ENCODE data around the gene DNAJC11.

DNA sequence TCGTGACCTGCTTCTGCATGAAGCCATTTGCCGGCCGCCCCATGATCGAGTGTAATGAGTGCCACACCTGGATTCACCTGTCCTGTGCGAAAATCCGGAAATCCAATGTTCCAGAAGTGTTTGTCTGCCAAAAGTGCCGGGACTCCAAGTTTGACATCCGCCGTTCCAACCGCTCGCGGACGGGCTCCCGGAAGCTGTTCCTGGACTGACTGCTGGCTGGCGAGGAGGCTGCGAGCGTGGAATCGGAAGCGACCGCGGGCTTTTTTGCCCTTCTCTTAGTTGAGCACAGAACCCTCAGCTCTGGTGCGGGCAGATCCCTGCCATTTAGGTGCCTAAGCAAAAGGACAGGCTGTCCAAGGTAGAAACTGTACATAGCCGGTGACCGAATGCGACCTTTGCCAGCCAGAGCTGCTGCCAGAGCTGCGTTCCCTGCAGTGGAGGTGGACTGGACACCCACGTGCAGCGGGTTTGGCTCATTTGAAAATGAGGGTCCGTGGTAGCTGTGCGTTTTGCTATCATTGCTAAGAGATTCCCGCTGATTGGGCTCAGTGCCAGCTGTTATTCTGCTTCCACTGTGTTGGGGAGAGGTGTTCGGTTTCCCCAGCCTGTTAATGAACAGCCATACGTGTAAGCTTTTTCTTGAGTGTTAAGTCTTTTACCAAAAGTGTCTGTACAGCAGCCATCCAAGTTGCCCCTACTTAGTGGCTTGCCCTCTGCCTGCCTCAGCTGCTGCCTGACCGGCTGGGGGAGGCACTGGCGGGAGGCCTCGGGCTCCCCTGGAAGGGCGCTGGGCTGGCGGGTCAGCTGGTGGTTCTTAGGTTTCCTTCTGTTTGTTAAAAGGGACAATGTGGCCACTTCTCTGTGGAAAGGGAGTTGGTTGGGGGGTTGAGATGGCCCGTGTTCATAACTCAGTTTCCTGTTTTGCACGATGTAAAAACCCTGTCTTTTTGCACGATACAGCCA is 79.9 kb downstream of the DNAJC11 start:
- TF ChIP-seq CTCF (IDR thresholded peaks at IDR 0.05) (no peak), POLR2A (IDR thresholded peaks at IDR 0.05) (no peak)

All from Peyer's patch (tissue), 4 donors.